HG02840 (cell line): ENCODE data around the gene DDX47.

ENCODE experiments used
- ATAC-seq: cut with Tn5 transposase; IDR thresholded peaks from one replicate; pipeline ENCODE4 v1.9.1; 2021; ENCODE audit warnings: mild to moderate bottlenecking, moderate library complexity, moderate number of reproducible peaks; ENCODE audit not compliant: unreplicated experiment, low FRiP score

The DDX47 gene

GRCh38 chr12:12813120-12814101, at the start of gene DDX47:
Gene DDX47, plus strand, starts transcription at chr12:12813346. Its CDS starts 22 bp downstream, at chr12:12813368.
- peak; percentile 85 for ATAC-seq

GRCh38 chr12:12764824-12765223, 48.3 kb upstream of the DDX47 start:
- no peak for ATAC-seq

GRCh38 chr12:12770262-12770661, 42.9 kb upstream of the DDX47 start:
- ATAC-seq, result no peak

- ATAC-seq, result no peak
Measured at GRCh38 chr12:12774791-12775190, 38.4 kb upstream of the DDX47 start.

- no peak for ATAC-seq
Measured at GRCh38 chr12:12776261-12776660, 36.9 kb upstream of the DDX47 start.

- no peak for ATAC-seq
Measured at GRCh38 chr12:12777092-12777491, 36.1 kb upstream of the DDX47 start.

GRCh38 chr12:12779007-12779406, 34.1 kb upstream of the DDX47 start:
- ATAC-seq, result no peak

- ATAC-seq, result no peak
Measured at GRCh38 chr12:12779529-12779928, 33.6 kb upstream of the DDX47 start.

GRCh38 chr12:12784116-12784515, 29.0 kb upstream of the DDX47 start:
- no peak for ATAC-seq

- ATAC-seq, result no peak
Measured at GRCh38 chr12:12784911-12785814, 28.0 kb upstream of the DDX47 start, which contains the start of gene APOLD1. Gene APOLD1, plus strand, starts transcription at chr12:12785659. Its CDS starts 33 bp downstream, at chr12:12785692.

- ATAC-seq, result peak; percentile 4
Measured at GRCh38 chr12:12786351-12786705, 26.8 kb upstream of the DDX47 start.

GRCh38 chr12:12786706-12787601, 26.2 kb upstream of the DDX47 start:
- peak; percentile 80 for ATAC-seq

GRCh38 chr12:12788131-12788530, 25.0 kb upstream of the DDX47 start:
- no peak for ATAC-seq

GRCh38 chr12:12788675-12789368, 24.3 kb upstream of the DDX47 start:
- peak; percentile 47 for ATAC-seq

GRCh38 chr12:12790956-12791355, 22.2 kb upstream of the DDX47 start:
- ATAC-seq, result no peak

GRCh38 chr12:12791756-12792369, 21.3 kb upstream of the DDX47 start:
- no peak for ATAC-seq

GRCh38 chr12:12792421-12792820, 20.7 kb upstream of the DDX47 start:
- ATAC-seq, result no peak

GRCh38 chr12:12794686-12795085, 18.5 kb upstream of the DDX47 start:
- no peak for ATAC-seq

- no peak for ATAC-seq
Measured at GRCh38 chr12:12796171-12796570, 17.0 kb upstream of the DDX47 start.
